HUES6 (cell line): ENCODE data around the gene ANKRD11.
A peak's percentile ranks its signal among the peaks of the same experiment; 100 is the strongest.
"Not testable (repeated sequence)": the region's sequence is repeated elsewhere in the genome, so short reads cannot be mapped to it uniquely, and the experiment has no call there.

Experiments
- H3K27ac ChIP-seq: 2 replicates; pipeline ENCODE4 v1.7.0; 2013; ENCODE audit warnings: low read depth, mild to moderate bottlenecking, low read length, inconsistent platforms
- H3K27me3 ChIP-seq: 2 replicates; pipeline ENCODE4 v1.6.1; 2013; ENCODE audit warnings: low read length; ENCODE audit not compliant: control insufficient read depth, insufficient read depth
- H3K36me3 ChIP-seq: 2 replicates; pipeline ENCODE4 v1.6.1; 2013; ENCODE audit warnings: low read length; ENCODE audit not compliant: control insufficient read depth, insufficient read depth
- H3K4me1 ChIP-seq: 2 replicates; pipeline ENCODE4 v1.6.1; 2013; ENCODE audit warnings: low read length; ENCODE audit not compliant: control insufficient read depth, insufficient read depth
- H3K4me3 ChIP-seq: 2 replicates; pipeline ENCODE4 v1.5.1; 2013; ENCODE audit warnings: low read depth, low read length
- H3K9ac ChIP-seq: one replicate; pipeline ENCODE4 v1.6.1; 2013; ENCODE audit warnings: mild to moderate bottlenecking, low read length
- H3K9me3 ChIP-seq: 2 replicates; pipeline ENCODE4 v1.6.1; 2013; ENCODE audit warnings: low read depth, low read length; ENCODE audit not compliant: control insufficient read depth, insufficient read depth

ANKRD11 gene

DNA sequence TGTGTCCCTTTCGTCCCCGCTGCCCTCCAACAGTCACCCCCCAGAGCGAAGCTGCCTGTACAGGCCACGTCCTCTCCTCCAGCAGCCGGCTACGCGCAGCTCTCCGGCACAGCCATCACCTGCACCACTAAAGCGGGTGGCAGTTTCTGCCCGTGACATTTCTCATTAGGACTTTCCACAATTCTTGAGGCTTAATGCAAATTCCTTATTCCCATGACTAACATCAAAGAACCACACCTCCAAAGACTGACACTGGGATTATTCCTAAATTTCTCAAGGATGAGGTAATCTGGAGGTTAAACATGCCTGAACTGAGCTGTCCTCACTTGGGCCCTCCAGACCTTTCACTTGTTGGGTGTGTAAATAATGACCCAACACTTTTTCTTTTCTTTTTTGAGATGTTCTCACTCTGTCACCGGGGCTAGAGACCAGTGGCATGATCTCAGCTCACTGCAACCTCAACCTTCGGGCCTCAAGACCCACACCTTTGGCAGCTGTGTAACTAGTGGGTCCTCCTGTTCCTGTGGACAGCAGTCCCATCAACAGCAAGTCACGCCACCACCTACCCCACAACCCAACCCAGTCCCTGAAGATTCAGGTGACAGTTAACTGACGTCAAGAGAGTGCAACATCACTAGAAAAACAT is 11.7 kb downstream of the ANKRD11 start:
- peaks cover 58% of the 10 kb centered on the region for H3K4me1 ChIP-seq
- 0 out of 2 replicates have a peak, but pooled peaks cover 5% of the 10 kb centered on the region for H3K36me3 ChIP-seq
- H3K9ac ChIP-seq = peak overlapping the region; percentile 14
- H3K27ac ChIP-seq = no peak overlapping the region
- no peaks in the 10 kb centered on the region for H3K27me3 ChIP-seq
- no peaks in the 10 kb centered on the region for H3K9me3 ChIP-seq
- no peak overlapping the region for H3K4me3 ChIP-seq

- Histone ChIP-seq H3K9ac (no peak overlapping the region), H3K27me3 (no peaks in the 10 kb centered on the region), H3K9me3 (no peaks in the 10 kb centered on the region), H3K4me3 (no peak overlapping the region), H3K4me1 (peaks cover 48% of the 10 kb centered on the region), H3K27ac (no peak overlapping the region), H3K36me3 (0 out of 2 replicates have a peak, but pooled peaks cover 2% of the 10 kb centered on the region)
These were observed 13.5 kb downstream of the ANKRD11 start for GRCh38 chr16:89476811-89477261.

- Histone ChIP-seq H3K36me3 (0 out of 2 replicates have a peak, but pooled peaks cover under 1% of the 10 kb centered on the region), H3K9me3 (no peaks in the 10 kb centered on the region), H3K27me3 (no peaks in the 10 kb centered on the region), H3K9ac (no peak overlapping the region), H3K27ac (no peak overlapping the region), H3K4me1 (peaks cover 44% of the 10 kb centered on the region), H3K4me3 (no peak overlapping the region)
These were observed 14.0 kb downstream of the ANKRD11 start for GRCh38 chr16:89476379-89476778.

GRCh38 chr16:89475144-89475543 is 15.2 kb downstream of the ANKRD11 start:
- no peaks in the 10 kb centered on the region for H3K9me3 ChIP-seq
- 0 out of 2 replicates have a peak overlapping the region, but pooled peaks have one; percentile 14 for H3K27ac ChIP-seq
- H3K4me1 ChIP-seq = peaks cover 38% of the 10 kb centered on the region
- no peaks in the 10 kb centered on the region for H3K27me3 ChIP-seq
- no peaks in the 10 kb centered on the region for H3K36me3 ChIP-seq
- H3K4me3 ChIP-seq = no peak overlapping the region
- H3K9ac ChIP-seq = no peak overlapping the region

GRCh38 chr16:89473791-89474414 is 16.5 kb downstream of the ANKRD11 start:
- Histone ChIP-seq H3K27ac (no peak overlapping the region), H3K27me3 (no peaks in the 10 kb centered on the region), H3K36me3 (no peaks in the 10 kb centered on the region), H3K4me1 (peaks cover 35% of the 10 kb centered on the region), H3K9ac (no peak overlapping the region), H3K4me3 (no peak overlapping the region), H3K9me3 (no peaks in the 10 kb centered on the region)

- Histone ChIP-seq H3K27ac (no peak overlapping the region), H3K4me3 (no peak overlapping the region), H3K9ac (no peak overlapping the region), H3K9me3 (no peaks in the 10 kb centered on the region), H3K27me3 (no peaks in the 10 kb centered on the region), H3K4me1 (peaks cover 28% of the 10 kb centered on the region), H3K36me3 (peaks cover under 1% of the 10 kb centered on the region; the same call in 1 of the 2 replicates)
These were observed 17.1 kb downstream of the ANKRD11 start for GRCh38 chr16:89473136-89473712.

DNA sequence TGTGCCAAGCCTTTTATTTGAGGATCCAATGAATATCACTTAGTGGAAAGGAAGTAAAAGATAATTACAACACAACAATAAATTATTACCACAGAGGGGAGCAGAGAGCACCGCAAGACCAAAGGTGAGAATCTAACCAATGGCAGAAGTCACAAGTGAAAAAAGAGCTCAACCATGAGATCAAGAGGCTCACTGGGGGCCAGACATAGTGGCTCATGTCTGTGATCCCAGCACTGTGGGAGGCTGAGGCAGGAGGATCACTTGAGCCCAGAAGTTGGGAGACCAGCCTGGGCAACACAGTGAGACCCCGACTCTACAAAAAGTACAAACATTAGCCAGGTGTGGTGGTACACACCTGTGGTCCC is 17.7 kb downstream of the ANKRD11 start:
- H3K9me3 ChIP-seq = no peaks in the 10 kb centered on the region
- no peak overlapping the region for H3K4me3 ChIP-seq
- no peak overlapping the region for H3K9ac ChIP-seq
- no peak overlapping the region for H3K27ac ChIP-seq
- peaks cover 28% of the 10 kb centered on the region for H3K4me1 ChIP-seq
- no peaks in the 10 kb centered on the region for H3K27me3 ChIP-seq
- peaks cover 2% of the 10 kb centered on the region; the same call in 1 of the 2 replicates for H3K36me3 ChIP-seq

DNA sequence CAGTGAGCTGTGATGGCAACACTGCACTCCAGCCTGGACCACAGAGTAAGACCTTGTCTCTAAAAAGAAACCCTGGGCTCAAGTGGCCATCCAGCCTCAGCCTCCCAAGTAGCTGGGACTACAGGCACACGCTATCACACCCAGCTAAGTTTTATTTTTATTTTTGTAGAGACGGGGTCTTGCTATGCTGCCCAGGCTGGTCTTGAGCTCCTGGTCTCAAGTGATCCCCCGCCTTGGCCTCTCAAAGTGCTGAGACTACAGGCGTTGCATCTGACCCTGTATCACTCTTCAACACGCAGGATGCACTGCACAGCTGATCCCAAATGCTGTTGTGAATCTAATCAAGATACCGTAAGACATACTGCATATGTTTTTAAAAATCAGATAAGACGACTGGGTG is 23.0 kb downstream of the ANKRD11 start:
- Histone ChIP-seq H3K27ac (no peak overlapping the region), H3K27me3 (no peaks in the 10 kb centered on the region), H3K9ac (no peak overlapping the region), H3K4me3 (no peak overlapping the region), H3K9me3 (peaks cover 9% of the 10 kb centered on the region; the same call in 1 of the 2 replicates), H3K4me1 (peaks cover 4% of the 10 kb centered on the region; the same call in 1 of the 2 replicates), H3K36me3 (peaks cover 2% of the 10 kb centered on the region; the same call in 1 of the 2 replicates)

GRCh38 chr16:89466920-89467319 is 23.4 kb downstream of the ANKRD11 start:
- H3K4me1 ChIP-seq = peaks cover 4% of the 10 kb centered on the region; the same call in 1 of the 2 replicates
- H3K27me3 ChIP-seq = no peaks in the 10 kb centered on the region
- H3K4me3 ChIP-seq = no peak overlapping the region
- H3K36me3 ChIP-seq = peaks cover 2% of the 10 kb centered on the region; the same call in 1 of the 2 replicates
- H3K9ac ChIP-seq = no peak overlapping the region
- peaks cover 10% of the 10 kb centered on the region; the same call in 1 of the 2 replicates for H3K9me3 ChIP-seq
- H3K27ac ChIP-seq = no peak overlapping the region

DNA sequence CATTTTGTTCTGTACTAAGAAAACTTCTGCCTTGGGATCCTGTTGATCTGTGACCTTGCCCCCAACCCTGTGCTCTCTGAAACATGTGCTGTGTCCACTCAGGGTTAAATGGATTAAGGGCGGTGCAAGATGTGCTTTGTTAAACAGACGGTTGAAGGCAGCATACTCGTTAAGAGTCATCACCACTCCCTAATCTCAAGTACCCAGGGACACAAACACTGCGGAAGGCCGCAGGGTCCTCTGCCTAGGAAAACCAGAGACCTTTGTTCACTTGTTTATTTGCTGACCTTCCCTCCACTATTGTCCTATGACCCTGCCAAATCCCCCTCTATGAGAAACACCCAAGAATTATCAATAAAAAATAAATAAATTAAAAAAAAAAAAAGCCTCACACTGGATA is 27.0 kb downstream of the ANKRD11 start:
- H3K27ac ChIP-seq, H3K9ac ChIP-seq, H3K27me3 ChIP-seq, H3K4me1 ChIP-seq, H3K36me3 ChIP-seq, H3K4me3 ChIP-seq: not testable (repeated sequence)
- peaks cover 22% of the 10 kb centered on the region; the same call in 1 of the 2 replicates for H3K9me3 ChIP-seq

DNA sequence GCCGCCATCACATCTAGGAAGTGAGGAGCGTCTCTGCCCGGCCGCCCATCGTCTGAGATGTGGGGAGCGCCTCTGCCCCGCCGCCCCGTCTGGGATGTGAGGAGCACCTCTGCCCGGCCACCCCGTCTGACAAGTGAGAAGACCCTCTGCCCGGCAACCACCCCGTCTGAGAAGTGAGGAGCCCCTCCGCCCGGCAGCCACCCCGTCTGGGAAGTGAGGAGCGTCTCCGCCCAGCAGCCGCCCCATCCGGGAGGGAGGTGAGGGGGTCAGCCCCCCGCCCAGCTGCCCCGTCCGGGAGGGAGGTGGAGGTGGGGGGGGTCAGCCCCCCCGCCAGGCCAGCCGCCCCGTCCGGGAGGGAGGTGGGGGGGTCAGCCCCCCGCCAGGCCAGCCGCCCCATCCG is 27.7 kb downstream of the ANKRD11 start:
- H3K27ac ChIP-seq, H3K27me3 ChIP-seq, H3K4me1 ChIP-seq, H3K9ac ChIP-seq, H3K36me3 ChIP-seq, H3K4me3 ChIP-seq: not testable (repeated sequence)
- peaks cover 22% of the 10 kb centered on the region; the same call in 1 of the 2 replicates for H3K9me3 ChIP-seq
